Subcutaneous abdominal adipose tissue (tissue), 5 donors: Measurements from ENCODE around the gene CD109.

ENCODE experiments used
- H3K27ac ChIP-seq: one replicate; pipeline ENCODE4 v1.7.0; 2013; ENCODE audit warnings: low read depth, mild to moderate bottlenecking, inconsistent platforms, low read length, moderate library complexity
- H3K27me3 ChIP-seq, 5 donors: one replicate each; pipeline ENCODE4 v1.7.0; 2013; ENCODE audit warnings: low read length in 5 of 5, inconsistent platforms in 1 of 5; ENCODE audit not compliant: control insufficient read depth in 5 of 5, insufficient read depth in 4 of 5
- H3K36me3 ChIP-seq, 5 donors: one replicate each; pipeline ENCODE4 v1.7.0; 2013; ENCODE audit warnings: low read length in 5 of 5; ENCODE audit not compliant: control insufficient read depth in 5 of 5, insufficient read depth in 5 of 5
- H3K4me1 ChIP-seq, 5 donors: one replicate each; pipeline ENCODE4 v1.7.0; 2013; ENCODE audit warnings: low read length in 5 of 5, mild to moderate bottlenecking in 3 of 5, moderate library complexity in 1 of 5; ENCODE audit not compliant: control insufficient read depth in 5 of 5, insufficient read depth in 5 of 5
- H3K4me3 ChIP-seq, 5 donors: one replicate each; pipeline ENCODE4 v1.7.0; 2013; ENCODE audit warnings: low read length in 5 of 5, low read depth in 1 of 5
- H3K9ac ChIP-seq, 5 donors: one replicate each; pipeline ENCODE4 v1.7.0; 2013; ENCODE audit warnings: low read length in 5 of 5, mild to moderate bottlenecking in 4 of 5, moderate library complexity in 3 of 5
- H3K9me3 ChIP-seq, 5 donors: one replicate each; pipeline ENCODE4 v1.7.0; 2013; ENCODE audit warnings: low read length in 5 of 5; ENCODE audit not compliant: control insufficient read depth in 5 of 5
- donor health status: healthy.
- donor health status: healthy.
- donor health status: healthy.
- donor health status: healthy.
- donor health status: healthy.

CD109 gene

GRCh38 chr6:73739096-73739495, 43.1 kb downstream of the CD109 start:
- Histone ChIP-seq H3K4me1 (peaks cover 0 to 8% (median 0%) of the 10 kb centered on the region in 5 donors), H3K9ac (no peak overlapping the region), H3K4me3 (no peak overlapping the region), H3K27ac (no peak overlapping the region), H3K9me3 (no peaks in the 10 kb centered on the region), H3K27me3 (no peaks in the 10 kb centered on the region), H3K36me3 (peaks cover 0 to under 1% (median 0%) of the 10 kb centered on the region in 5 donors)

GRCh38 chr6:73742433-73742832, 46.4 kb downstream of the CD109 start:
- no peaks in the 10 kb centered on the region for H3K27me3 ChIP-seq
- H3K4me1 ChIP-seq = peaks cover 0 to 14% (median 7%) of the 10 kb centered on the region in 5 donors
- no peak overlapping the region for H3K27ac ChIP-seq
- no peak overlapping the region for H3K4me3 ChIP-seq
- H3K9me3 ChIP-seq = no peaks in the 10 kb centered on the region
- no peak overlapping the region for H3K9ac ChIP-seq
- H3K36me3 ChIP-seq = no peaks in the 10 kb centered on the region

GRCh38 chr6:73743081-73743480, 47.1 kb downstream of the CD109 start:
- Histone ChIP-seq H3K9ac (peak overlapping the region in 1 of 5 donors; percentile 20), H3K4me1 (peaks cover 0 to 14% (median 7%) of the 10 kb centered on the region in 5 donors)

GRCh38 chr6:73743556-73743955, 47.6 kb downstream of the CD109 start:
- peak overlapping the region in 1 of 5 donors; percentile 20 for H3K9ac ChIP-seq
- H3K27me3 ChIP-seq = no peaks in the 10 kb centered on the region
- no peak overlapping the region for H3K4me3 ChIP-seq
- H3K27ac ChIP-seq = no peak overlapping the region
- no peaks in the 10 kb centered on the region for H3K36me3 ChIP-seq
- no peaks in the 10 kb centered on the region for H3K9me3 ChIP-seq
- peaks cover 0 to 9% (median 7%) of the 10 kb centered on the region in 5 donors for H3K4me1 ChIP-seq

More at GRCh38 chr6:73743081-73743480, 47.1 kb downstream of the CD109 start:
- Histone ChIP-seq H3K27me3 (no peaks in the 10 kb centered on the region), H3K27ac (no peak overlapping the region), H3K9me3 (no peaks in the 10 kb centered on the region), H3K4me3 (no peak overlapping the region), H3K36me3 (no peaks in the 10 kb centered on the region)

GRCh38 chr6:73746787-73747186, 50.8 kb downstream of the CD109 start:
- Histone ChIP-seq H3K9ac (no peak overlapping the region), H3K27me3 (no peaks in the 10 kb centered on the region), H3K4me3 (no peak overlapping the region), H3K27ac (no peak overlapping the region), H3K4me1 (peaks cover 0 to 7% (median 5%) of the 10 kb centered on the region in 5 donors), H3K9me3 (no peaks in the 10 kb centered on the region), H3K36me3 (peaks cover 0 to 3% (median 0%) of the 10 kb centered on the region in 5 donors)

GRCh38 chr6:73747289-73747688, 51.3 kb downstream of the CD109 start:
- H3K9ac ChIP-seq = no peak overlapping the region
- peaks cover 0 to 3% (median 0%) of the 10 kb centered on the region in 5 donors for H3K36me3 ChIP-seq
- H3K27me3 ChIP-seq = no peaks in the 10 kb centered on the region
- H3K9me3 ChIP-seq = no peaks in the 10 kb centered on the region
- peaks cover 0 to 7% (median 5%) of the 10 kb centered on the region in 5 donors for H3K4me1 ChIP-seq
- H3K4me3 ChIP-seq = no peak overlapping the region
- no peak overlapping the region for H3K27ac ChIP-seq

DNA sequence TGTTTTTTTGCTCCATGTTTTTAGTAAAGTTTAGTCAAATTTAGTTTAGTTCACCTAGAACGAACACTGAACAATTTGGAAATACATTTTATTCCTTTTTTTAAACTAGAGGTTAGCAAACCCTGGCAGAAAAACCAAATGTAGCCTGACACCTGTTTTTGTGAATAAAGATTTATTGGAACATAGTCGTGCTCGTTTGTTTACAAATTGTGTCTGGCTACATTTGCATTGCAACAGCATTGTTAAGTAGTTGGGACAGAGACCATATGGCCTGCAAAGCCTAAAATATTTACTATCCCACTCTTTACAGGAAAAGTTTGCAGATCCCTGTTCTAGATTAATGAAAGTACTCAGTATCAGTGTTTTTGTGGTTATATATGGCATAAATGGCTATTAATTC, 56.9 kb downstream of the CD109 start:
- Histone ChIP-seq H3K27me3 (no peaks in the 10 kb centered on the region), H3K36me3 (peaks cover 0 to 3% (median 0%) of the 10 kb centered on the region in 5 donors), H3K9ac (no peak overlapping the region), H3K9me3 (no peaks in the 10 kb centered on the region), H3K27ac (no peak overlapping the region), H3K4me1 (no peaks in the 10 kb centered on the region), H3K4me3 (no peak overlapping the region)

- no peak overlapping the region for H3K9ac ChIP-seq
- H3K36me3 ChIP-seq = peaks cover 0 to 11% (median 3%) of the 10 kb centered on the region in 5 donors
- H3K27ac ChIP-seq = no peak overlapping the region
Observed at GRCh38 chr6:73766040-73766439, 70.0 kb downstream of the CD109 start.

DNA sequence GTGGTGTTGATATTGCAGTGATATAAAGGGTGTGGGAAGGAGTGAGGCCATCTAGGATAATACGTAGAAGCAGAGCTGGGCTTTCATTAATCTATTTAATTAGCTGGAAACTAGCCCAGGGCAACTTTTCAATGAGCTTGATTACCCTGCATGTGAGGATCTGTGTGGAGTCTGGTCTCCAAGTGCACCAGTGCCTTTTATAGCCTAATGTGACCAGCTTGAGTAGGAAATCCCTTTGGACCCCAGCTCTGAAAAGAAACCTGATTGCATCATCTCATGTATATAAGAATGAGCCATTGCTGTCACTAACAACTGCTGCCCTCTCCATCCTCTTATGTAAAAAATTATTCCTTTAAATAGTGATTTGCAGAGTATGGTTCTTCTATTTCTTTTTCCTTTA, 72.6 kb downstream of the CD109 start:
- Histone ChIP-seq H3K9me3 (no peaks in the 10 kb centered on the region), H3K9ac (no peak overlapping the region), H3K27ac (no peak overlapping the region), H3K4me1 (no peaks in the 10 kb centered on the region), H3K36me3 (peaks cover 0 to 11% (median 3%) of the 10 kb centered on the region in 5 donors), H3K4me3 (no peak overlapping the region), H3K27me3 (no peaks in the 10 kb centered on the region)

More at GRCh38 chr6:73766040-73766439, 70.0 kb downstream of the CD109 start:
- no peaks in the 10 kb centered on the region for H3K9me3 ChIP-seq
- no peaks in the 10 kb centered on the region for H3K4me1 ChIP-seq
- H3K27me3 ChIP-seq = no peaks in the 10 kb centered on the region
- H3K4me3 ChIP-seq = no peak overlapping the region

DNA sequence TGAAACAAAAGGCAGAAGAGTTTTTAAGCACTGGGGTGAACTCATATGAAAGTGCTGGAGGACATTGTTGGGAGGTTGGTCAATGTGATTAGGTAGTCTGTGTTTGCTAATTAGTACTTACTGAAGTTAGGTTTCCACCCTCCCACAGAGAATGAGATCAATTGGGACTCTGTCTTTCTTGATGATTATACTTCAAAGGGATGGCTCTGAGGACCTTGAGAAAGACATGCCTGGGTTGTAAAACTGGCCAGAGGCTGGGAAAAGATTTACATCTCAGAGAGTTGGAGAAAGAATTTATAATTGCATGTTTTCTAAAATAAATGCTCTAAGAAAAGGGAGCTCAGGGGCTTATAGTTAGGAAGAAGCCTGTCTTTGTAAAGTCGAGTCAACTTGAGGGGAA, 74.0 kb downstream of the CD109 start:
- Histone ChIP-seq H3K36me3 (peaks cover 0 to 11% (median 3%) of the 10 kb centered on the region in 5 donors), H3K4me1 (peaks cover 4 to 10% (median 8%) of the 10 kb centered on the region in 5 donors), H3K4me3 (no peak overlapping the region), H3K9ac (no peak overlapping the region), H3K9me3 (no peaks in the 10 kb centered on the region), H3K27me3 (no peaks in the 10 kb centered on the region), H3K27ac (no peak overlapping the region)
